Suprapubic skin (tissue), 4 donors: ENCODE data around the gene FILIP1L.

Experiments
- CTCF ChIP-seq, 2 donors: fragments of 200-600 bp in 1 of 2; fragments of 450-650 bp in 1 of 2; sonication (generic) in 1 of 2; IDR thresholded peaks; one replicate each; pipeline ENCODE4 v1.5.1; 2016 to 2019; ENCODE audit warnings: antibody characterized with exemption in 2 of 2, mild to moderate bottlenecking in 1 of 2, moderate library complexity in 1 of 2
- POLR2A ChIP-seq, 2 donors: fragments of 450-650 bp; IDR thresholded peaks; one replicate each; pipeline ENCODE4 v1.6.1; 2017; ENCODE audit warnings: antibody characterized with exemption in 2 of 2, mild to moderate bottlenecking in 2 of 2, moderate library complexity in 2 of 2
- POLR2AphosphoS5 ChIP-seq, 3 donors: sonication (generic); formaldehyde crosslinking; IDR thresholded peaks; one replicate each; pipeline ENCODE4 v1.6.1; 2017; ENCODE audit warnings: antibody characterized with exemption in 3 of 3

GRCh38 chr3:100043271-100043670, 71.0 kb downstream of the FILIP1L start:
- TF ChIP-seq POLR2AphosphoS5 (IDR thresholded peaks at IDR 0.05) (no peak), CTCF (IDR thresholded peaks at IDR 0.05) (no peak), POLR2A (IDR thresholded peaks at IDR 0.05) (no peak)
